ENCODE results near the gene SMARCA2.
"Not testable (repeated sequence)": the region's sequence is repeated elsewhere in the genome, so short reads cannot be mapped to it uniquely, and the experiment has no call there.

The SMARCA2 gene

DNA sequence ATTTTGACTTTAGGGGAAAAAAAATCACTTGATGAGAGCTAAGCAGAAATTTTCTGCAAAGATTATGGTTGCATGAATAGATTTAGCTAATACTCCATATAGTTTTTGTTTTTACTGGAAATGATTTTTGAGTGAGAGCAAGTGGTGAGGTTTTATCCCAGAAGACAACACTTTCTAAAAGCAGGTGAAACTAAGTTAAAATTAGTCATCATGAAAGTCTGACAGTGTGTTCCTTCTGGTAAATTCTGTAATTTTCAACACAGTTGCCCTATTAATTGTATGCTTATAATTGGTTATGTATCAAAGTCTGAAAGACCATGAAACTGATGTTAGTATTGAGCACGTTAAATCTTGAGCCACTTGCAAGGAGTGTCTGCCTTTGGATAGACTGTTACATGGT is 91.5 kb downstream of the SMARCA2 start:
- no peak for DNase-seq

DNA sequence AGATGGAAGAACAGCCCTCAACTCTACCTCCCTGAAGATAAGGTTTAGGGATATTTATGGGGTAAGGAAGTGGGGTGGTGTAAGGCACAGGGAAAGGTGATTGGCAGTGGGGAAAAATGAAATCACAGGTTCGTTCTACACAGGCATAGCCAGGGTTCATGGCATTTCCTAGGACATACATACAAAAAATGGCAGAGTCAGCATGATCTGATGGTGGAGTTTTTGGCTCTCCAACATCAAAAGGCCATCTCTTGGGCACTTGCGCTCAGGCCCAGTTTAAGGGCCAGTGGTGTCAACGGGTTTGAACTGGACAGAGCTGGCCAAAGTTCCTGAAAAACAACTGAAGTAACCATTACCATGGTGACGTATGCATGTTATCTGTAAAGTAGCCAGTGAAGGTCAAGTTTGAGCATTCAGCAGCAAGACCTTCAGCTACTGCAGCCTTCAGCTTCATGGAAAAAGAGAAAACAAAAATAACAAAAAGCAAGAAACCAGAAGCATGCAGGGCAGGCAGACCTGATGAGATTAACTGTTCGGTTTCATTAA is 92.8 kb downstream of the SMARCA2 start:
- DNase-seq, result no peak

DNA sequence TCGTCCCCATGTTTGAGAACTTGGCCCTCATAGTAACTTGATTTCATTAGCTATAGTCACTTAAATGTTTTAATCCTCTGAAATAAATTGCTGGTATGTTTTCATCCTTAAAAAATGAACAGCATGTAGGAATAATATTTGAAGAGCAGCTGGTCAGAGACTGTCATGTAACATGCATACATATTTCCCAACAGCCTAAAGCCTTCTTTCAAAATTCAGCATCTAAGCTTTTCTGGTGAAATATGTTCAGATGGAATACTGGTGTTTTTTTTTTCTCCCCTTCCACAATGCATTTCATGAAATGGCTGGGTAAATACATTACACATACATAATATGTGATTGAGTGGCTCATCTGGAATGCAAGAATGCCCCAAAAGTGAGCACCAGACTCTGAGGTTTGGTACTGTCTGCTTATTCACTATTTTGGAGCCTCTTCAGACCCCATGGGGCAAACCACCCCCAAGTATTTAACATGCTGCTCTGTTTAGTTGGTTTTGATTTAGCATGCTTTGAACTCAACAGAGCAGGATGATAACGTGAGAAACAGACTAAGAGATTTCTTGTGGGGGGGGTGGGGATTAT is 94.0 kb downstream of the SMARCA2 start:
- DNase-seq, result no peak

DNA sequence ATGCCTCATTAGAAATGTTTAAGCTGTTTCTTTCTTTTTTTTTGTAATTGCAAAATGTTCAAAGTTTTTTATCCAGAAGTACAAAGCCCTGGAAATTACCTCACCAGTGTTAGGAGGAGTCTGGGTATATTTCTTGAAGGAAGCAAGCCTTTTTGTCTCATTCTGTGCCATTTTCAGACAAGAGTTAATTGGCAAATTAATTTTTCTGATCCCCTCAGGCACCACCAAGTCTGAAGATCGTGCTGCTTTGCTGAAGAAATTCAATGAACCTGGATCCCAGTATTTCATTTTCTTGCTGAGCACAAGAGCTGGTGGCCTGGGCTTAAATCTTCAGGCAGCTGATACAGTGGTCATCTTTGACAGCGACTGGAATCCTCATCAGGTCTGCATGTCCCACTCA is 94.9 kb downstream of the SMARCA2 start:
- no peak for DNase-seq

DNA sequence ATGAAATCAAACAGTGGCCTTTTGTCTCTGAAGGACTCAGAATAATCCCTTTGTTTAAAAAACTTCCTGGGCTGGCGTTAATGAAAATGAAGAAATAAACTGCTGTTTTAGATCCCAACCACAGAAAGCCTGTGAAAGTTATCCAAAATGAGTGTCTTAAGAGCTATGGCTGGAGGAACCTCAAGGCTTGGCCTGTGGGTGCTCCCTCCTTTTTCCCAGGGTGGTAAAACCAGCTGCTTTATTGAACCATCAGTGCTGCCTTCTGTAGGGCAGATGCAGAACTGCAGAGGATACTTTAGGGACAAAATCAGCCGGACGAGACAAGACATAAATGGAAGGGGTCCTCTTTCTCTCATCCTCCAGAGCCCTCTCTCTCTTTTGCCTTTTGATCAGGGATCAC is 100.9 kb downstream of the SMARCA2 start:
- DNase-seq, result no peak

DNA sequence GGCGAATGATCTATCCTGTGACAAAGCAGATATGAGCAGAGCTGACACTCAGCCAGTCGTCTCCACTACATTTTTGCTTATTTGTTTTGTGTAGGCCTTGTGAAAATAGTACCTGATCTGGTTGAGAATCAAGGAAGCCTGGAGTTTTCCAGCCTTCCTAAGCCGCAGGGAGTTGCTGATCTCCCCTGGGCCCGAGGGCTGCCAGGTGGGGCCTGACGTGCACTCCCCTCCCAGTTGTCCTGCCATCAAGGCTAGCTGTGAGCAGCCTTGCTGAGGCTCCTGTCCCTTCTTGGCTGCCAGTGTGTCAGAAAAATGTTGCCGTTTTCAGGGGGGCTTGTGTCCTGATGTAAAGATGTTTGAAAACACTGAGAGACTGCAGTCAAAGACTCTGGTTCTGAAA is 102.4 kb downstream of the SMARCA2 start:
- no peak for DNase-seq

DNA sequence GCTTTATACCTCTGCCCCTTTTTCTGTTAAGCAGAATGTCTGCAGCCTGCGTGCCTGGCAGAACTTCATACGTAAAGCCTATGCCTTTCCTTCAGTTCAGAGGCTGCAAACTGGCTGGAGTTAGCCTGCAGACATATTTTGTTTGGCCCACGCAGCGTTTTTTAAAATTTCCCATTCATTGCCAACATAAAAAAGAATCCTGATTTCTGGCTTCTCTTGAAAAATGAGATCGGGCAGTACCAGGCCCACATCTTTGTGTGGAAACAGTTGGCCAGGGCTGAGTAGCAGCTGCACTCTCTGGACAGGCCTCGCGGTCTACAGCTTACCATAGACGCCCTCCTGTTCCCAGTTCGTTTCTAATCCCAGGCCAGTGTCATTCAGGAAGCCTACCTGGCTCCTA is 104.4 kb downstream of the SMARCA2 start:
- peak; percentile 65 for DNase-seq

DNA sequence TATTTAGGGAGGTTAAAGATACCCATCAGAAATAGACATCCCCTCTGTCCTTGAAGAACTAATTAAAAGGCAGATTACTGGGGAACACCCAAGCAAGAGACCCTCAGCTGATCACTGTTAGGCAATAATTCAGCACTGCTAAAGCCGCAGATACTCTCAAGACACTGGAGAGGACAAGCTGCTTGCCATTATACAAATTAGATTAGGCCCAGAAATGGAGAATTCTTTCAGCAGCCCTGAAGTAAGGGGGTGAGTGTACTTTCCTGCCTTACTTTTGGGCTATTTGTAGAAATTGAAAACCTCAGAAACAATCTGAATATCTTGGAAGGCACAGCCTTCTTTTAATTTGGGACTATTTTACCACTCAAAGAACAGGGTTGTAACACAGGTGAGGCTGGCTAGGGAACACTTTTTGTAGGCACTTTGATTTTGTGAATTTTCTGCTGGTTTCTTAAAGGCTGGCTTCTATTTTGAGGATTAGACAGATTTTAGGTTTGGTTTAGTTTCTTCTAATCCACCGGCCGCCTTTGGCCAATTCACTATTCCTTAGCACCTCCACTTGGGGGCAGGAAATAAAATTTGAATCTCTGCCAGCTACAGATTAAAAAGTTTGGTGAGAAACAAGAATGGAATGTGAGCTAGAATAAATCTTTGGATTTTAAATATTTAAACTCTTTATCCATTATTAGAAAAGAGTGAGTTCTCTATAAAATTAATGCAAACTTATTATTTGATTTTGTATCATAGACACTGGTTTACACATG is 106.0 kb downstream of the SMARCA2 start:
- DNase-seq, result no peak

DNA sequence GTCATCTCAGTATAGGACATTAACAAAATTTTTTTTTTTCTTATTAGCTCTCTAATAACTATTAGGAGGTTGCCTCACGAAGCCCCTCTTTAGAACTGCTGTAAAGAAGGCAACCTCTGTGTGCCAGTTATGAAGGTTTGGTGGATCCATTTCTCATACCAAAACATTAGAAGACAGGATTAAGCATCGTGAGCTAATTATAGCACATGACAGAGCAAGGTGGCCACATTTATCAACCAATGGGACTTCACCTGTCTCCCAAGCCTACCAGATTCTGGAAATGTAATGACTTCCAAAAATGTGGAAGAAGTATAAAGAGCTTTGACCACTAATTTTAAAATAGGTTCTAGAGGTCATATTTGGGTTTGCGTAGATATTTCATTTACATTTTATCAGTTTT is 107.2 kb downstream of the SMARCA2 start:
- DNase-seq, result no peak

DNA sequence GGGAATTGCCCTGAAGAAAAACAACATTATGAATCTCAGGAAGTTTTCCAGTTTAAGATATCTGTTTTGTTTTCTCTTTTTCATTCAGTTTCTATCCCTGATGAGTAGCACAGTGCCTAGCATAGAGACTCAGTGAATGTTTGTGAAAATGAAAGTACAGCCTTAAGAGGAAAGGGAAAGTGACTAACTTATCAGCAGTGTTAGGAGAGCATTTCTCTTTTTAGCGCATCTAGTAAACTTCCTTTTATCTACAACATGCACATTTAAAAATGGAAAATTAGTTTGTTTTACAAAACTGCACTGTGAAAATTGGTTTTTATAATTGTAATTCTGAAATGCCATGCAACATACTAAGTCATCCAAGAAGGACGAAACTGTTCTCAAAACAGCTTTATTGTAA is 110.8 kb downstream of the SMARCA2 start:
- no peak for DNase-seq

DNA sequence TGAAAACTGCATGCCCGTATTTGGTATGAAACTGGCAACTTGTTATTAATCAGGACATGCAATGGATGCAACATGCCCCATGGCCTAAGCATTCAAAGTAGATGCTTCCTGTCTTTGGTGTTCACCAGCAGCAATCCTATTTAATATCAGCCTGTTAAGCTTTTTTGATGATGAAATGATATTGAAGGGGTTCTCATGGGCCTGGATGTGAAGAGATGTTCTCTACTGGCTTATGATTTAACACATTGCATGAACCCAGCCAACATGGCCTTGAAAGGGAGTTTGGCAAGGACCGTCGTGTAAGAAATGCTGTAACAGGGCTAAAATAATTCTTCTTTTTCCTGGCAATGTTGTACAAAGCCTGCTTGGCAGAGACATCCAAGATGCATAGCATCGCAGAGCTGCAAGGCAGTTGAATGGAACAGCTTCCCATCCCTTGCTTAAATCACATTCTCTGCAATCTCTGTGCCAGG is 111.2 kb downstream of the SMARCA2 start:
- peak; percentile 80 for DNase-seq

DNA sequence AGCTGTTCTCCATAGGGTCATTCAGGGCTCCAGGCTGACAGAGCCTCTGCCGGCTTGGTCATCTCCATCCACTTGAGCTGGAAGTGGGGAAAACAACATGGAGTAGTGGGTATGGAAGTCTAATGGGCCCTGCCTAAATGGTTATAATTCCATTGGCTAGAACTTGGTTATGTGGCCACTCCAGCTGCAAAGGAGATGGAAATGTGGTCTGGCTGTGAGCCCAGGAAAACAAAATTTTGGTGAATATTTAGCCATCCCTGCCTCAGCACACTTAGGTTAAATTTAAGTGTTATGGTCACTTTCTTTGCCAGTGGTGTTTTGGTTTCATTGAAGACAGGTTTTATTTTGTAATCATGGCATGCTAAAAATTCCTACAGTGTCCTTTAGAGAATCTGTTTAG is 112.3 kb downstream of the SMARCA2 start:
- no peak for DNase-seq

DNA sequence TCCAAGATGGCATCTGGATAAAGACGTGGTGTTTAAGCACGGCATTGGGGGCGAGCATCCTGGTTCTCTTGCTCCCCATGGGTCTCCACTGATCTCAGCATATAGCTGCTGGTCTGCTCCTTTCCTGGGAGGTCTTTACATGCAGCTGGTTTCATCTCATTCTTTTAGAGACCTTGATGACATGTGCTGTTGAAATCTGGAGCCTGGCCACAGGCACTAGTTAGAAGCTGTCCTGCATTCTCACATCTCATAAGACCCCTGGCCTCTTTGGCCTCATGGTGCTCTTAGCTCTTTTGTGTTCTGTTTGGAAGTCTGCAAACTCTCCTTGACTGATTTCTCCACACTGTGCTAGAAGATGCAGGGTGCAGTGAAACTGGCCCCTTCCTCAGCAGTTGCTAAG is 113.0 kb downstream of the SMARCA2 start:
- DNase-seq, result no peak

DNA sequence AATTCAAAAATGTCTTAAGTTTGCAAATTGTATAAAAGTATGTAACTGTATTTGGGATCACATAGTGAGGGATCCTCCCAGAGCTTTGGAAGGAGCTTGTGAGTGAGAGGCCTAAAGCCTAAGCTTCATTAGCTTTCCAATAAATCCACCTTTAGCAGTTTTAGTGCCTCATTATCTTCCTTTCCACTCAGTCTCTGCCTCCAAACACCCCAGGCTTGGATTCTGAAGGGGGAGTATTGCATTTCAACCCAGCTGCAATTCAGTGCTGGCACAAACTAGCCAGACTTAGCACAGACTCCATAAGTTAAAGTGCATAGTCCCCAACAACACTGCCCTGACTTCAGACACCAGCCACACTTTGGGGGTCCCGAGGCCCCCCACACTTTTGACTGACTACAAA is 113.5 kb downstream of the SMARCA2 start:
- no peak for DNase-seq

DNA sequence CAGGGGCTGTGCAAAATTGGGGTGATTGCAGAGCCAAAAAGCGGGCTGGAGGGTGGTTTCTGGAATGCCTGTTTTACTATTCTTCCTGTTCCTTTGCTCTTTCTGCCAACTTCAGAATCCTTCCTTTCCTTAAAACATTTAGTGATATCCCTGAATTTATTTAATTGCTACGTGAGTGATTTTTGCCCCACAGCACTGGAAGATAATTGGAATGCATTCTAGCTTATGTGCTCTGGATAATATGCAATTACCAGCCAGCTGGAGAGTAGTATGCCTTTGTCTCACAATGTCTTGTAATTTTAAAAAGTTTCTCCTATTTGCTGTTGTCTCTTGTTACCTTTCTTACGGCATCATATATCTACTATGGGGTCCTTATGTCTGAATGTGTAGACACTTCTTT is 115.8 kb downstream of the SMARCA2 start:
- no peak for DNase-seq

DNA sequence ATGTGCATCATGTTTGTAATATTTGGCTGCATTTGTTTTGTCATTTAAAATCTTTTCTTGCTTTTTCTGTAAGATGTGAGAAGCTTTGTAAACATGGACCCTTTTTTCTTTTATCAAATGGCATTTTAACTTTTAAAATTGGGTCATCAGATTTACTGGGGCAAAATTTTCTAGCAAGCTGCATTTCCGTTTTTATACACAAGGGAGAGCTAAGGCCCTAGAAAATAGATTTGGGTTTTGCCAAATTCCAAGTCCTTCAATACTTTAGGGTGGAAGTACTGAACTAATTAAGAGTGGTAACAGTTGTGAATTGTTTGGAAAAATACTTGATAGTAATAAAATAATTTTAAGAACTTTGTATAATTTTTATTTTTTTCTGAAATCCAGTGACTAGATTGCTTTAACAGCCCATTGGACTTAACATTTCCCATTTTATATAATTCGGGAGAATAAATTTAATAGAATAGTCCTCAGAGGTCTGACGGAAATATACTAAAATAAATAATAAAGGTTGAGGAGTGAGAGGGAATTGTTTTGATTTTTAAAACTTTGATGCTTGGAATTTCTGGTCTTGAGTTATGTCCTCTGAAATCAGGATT is 117.4 kb downstream of the SMARCA2 start:
- no peak for DNase-seq

DNA sequence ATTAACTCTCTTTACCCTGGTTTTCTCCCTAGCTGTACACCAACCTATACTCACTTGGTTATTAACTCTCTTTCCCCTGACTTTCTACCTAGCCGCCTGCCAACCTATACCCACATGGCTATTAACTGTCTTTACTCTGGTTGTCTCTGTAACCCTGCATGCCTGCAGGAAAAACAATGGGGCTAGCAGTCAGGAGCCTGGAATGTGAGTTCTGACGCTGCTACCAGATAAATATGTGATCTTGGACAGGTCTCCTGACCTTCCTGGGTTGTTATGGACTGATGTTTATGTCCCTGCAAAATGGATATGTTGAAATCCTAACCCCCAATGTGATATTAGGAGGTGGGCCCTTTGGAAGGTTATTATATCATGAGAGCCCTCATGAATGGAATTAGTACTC is 119.2 kb downstream of the SMARCA2 start:
- no peak for DNase-seq

DNA sequence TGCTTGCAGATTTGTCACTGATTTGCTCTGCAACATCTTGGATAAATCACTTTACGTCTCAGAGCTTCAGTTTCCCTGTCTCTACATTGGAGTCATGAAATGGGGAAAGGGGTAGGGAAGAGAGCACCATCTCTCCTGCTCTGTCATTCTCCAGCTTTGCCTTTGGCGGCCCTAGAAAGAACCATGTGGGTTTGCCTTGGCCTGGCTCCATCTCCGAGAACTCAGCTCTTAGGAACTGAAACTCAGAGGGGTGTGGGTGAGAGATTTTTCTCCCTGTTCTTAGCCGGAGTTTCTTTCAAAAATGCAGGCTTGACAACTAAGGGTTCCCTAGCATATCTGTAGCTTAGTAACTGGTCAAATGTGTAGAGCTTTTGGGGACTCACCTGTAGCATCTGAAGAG is 123.5 kb downstream of the SMARCA2 start:
- DNase-seq, result no peak

DNA sequence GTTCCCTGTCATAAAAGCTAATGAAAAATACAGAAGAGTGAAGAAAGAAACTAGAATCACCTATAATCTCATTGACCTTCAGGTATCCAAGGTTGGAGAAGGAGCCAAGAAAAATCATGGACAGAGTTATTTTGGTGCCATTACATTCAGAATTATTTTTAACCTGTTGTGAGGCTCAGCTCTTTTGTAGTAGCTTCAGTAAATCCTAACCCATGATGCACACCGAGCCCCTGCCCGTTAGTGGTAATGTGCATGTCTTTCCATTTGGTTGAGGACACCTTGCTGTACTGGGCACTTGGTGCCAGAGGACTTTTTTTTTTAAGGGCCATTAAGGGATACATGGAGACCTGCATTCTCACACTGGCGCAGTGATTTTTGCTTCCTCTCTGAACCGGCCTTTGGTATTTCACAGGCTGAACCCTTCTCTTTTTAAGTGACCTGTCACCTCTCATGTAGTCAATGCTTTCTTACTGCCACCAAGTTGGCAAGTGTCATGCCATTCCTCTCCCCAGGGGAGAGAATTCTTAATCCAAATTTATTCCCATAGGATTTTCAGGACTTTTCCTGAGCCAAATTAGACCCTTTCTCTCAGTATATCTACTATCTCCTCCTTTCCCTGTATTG is 125.6 kb downstream of the SMARCA2 start:
- DNase-seq, result no peak

DNA sequence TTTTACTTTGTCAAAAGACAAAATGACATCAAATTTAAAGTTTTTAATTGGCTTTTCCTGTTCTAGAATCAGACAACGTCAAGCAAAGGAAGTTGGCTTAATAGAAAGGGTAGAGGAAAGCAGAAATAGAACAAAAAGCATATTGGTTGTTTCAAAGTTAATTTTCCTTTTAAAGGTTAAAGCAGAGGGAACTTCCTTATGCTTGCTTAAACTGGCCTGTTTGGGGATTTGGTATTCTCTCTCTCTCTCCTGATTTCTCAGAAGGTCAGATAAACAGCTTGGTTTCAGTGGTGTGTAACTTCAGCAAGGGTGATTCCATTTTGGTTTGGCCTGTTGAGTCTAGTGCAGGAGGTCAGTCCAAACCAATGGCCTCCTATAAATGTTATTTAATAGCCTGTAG is 127.1 kb downstream of the SMARCA2 start:
- DNase-seq, result no peak

DNA sequence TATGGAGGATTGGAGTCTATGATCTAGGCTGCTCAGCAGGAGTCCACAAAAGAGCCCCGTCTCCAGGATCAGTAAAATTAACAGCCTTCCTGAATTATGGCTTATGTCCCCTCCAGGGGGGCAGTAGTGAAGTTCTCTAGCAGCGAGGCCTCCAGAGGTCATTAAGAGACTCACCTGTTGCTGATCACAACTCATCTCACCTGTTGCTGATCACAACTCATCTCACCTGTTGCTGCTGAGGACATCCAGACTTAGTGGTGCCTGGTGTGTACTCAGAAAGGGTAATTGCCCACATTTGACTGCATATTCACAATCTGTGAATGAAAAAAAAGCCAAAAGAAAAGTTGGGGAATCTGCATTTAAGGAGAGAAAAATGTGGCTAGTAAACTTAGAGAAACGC is 129.5 kb downstream of the SMARCA2 start:
- no peak for DNase-seq

DNA sequence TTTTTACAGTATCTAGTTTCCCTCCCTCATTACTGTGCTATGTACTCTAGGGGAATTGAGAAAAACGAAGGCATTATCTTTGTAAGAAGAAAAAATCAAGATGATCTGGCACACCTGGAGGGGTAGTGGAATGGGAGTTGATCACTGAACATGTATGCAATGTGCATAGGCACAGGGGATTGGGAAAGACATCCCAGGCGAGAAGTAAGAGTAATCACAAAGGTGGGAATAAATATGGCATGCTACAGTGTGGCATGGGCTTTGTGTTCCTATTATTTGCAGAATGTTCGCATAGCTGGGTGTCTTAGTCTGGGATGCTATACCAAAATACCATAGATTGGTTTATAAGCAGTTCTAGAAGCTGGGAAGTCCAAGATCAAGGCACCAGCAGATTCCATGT is 130.6 kb downstream of the SMARCA2 start:
- DNase-seq, result no peak

DNA sequence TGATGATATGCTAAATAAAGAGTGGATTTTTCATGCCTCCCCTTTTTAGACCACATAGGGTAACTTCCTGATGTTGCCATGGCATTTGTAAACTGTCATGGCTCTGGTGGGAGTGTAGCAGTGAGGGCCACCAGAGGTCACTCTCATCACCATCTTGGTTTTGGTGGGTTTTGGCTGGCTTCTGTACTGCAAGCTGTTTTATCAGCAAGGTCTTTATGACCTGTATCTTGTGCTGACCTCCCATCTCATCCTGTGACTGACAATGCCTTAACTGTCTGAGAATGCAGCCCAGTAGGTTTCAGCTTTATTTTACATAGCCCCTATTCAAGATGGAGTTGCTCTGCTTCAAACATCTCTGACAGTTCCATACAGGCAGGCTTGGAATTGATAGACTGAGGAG is 131.6 kb downstream of the SMARCA2 start:
- DNase-seq, result not testable (repeated sequence)

DNA sequence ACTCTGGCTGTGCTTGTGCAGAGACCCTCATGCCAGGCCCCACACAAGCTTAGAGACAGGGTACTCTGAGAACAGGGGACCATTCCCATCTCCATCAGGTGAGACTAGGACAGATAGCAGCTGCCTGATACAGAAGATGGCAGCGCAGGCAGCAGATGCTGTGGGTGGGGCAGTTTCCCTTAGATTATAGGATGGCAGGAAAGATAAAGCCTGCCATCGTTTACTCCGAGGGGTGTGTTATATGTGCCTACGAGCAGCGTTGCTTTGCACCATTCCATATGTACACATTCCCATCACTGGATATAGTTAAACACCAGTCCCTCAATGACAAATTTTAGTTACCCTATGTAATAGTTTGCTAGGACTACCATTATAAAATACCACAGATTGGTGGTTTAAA is 135.2 kb downstream of the SMARCA2 start:
- no peak for DNase-seq
